GM12864 (cell line): ENCODE data around the gene BTRC.

Source experiments
- DNase-seq: peaks from one replicate; pipeline ENCODE4 v3.0.0-alpha.2; 2011; ENCODE audit warnings: low read depth
- H3K4me3 ChIP-seq: 2 replicates; pipeline ENCODE4 v1.5.1; 2011; ENCODE audit warnings: mild to moderate bottlenecking, low read depth, low read length, control low read depth
- CTCF ChIP-seq: IDR thresholded peaks from 2 replicates; pipeline ENCODE4 v1.5.1; 2011; ENCODE audit warnings: low read depth, mild to moderate bottlenecking, moderate library complexity, low read length, control low read depth, inconsistent platforms; ENCODE audit errors: missing control alignments

BTRC gene

GRCh38 chr10:101507828-101508227, 153.9 kb downstream of the BTRC start:
- no peak overlapping the region for H3K4me3 ChIP-seq
- no peak for DNase-seq
- TF ChIP-seq CTCF: no peak

GRCh38 chr10:101511938-101512337, 158.0 kb downstream of the BTRC start:
- DNase-seq: no peak
- H3K4me3 ChIP-seq: no peak overlapping the region
- no peak for TF ChIP-seq CTCF

- TF ChIP-seq CTCF: no peak
- no peak for DNase-seq
- H3K4me3 ChIP-seq: no peak overlapping the region
Observed at GRCh38 chr10:101512738-101513137, 158.8 kb downstream of the BTRC start.

- no peak for DNase-seq
- H3K4me3 ChIP-seq: no peak overlapping the region
- no peak for TF ChIP-seq CTCF
Observed at GRCh38 chr10:101513733-101514132, 159.8 kb downstream of the BTRC start.

GRCh38 chr10:101525848-101526247, 171.9 kb downstream of the BTRC start:
- no peak for TF ChIP-seq CTCF
- DNase-seq: no peak
- H3K4me3 ChIP-seq: no peak overlapping the region

- no peak overlapping the region for H3K4me3 ChIP-seq
- DNase-seq: no peak
- no peak for TF ChIP-seq CTCF
Observed at GRCh38 chr10:101529207-101529606, 175.2 kb downstream of the BTRC start.

- DNase-seq: no peak
- no peak for TF ChIP-seq CTCF
- H3K4me3 ChIP-seq: no peak overlapping the region
Observed at GRCh38 chr10:101529725-101530553, 176.0 kb downstream of the BTRC start.
